H1 (cell line): ENCODE data around the gene OSBPL3. TPM values are rescaled to one million over a fixed set of nuclear protein-coding genes. Genes with fewer than 3 reads are reported as not detected.

ENCODE experiments used
- CTCF ChIA-PET: fragments of 300-600 bp; sonication (Branson Sonifier 250); formaldehyde crosslinking; loops from one replicate; lab custom pipeline; 2021; ENCODE audit not compliant: partially characterized antibody; lab: Charles Lee
- POLR2A ChIA-PET: fragments of 300-600 bp; sonication (Branson Sonifier 250); formaldehyde crosslinking; loops from one replicate; lab custom pipeline; 2021; ENCODE audit warnings: inconsistent platforms; ENCODE audit not compliant: partially characterized antibody; lab: Charles Lee
- DNase-seq, 2 experiments: peaks; one replicate each; pipeline versions ENCODE4 v3.0.0 to v3.0.0-alpha.2; 2010 to 2022; ENCODE audit warnings: low spot score in 2 of 2, low read depth in 1 of 2, mixed read lengths in 1 of 2
- FAIRE-seq: peaks from 2 replicates; lab custom pipeline; 2011; peaks lifted over from hg19 to GRCh38; lab: Jason Lieb, UNC
- H2AFZ ChIP-seq: 2 replicates; pipeline ENCODE4 v1.8.1; 2012; ENCODE audit warnings: low read length, inconsistent platforms
- H2AK5ac ChIP-seq: 2 replicates; pipeline ENCODE4 v1.6.1; 2013; ENCODE audit warnings: low read depth, low read length
- H2BK120ac ChIP-seq: replicated peaks from 2 replicates; pipeline ENCODE3; 2013; ENCODE audit warnings: low read depth, low read length, inconsistent platforms
- H2BK12ac ChIP-seq: 2 replicates; pipeline ENCODE4 v1.6.1; 2013; ENCODE audit warnings: low read depth, low read length
- H2BK15ac ChIP-seq: 2 replicates; pipeline ENCODE4 v1.6.1; 2013; ENCODE audit warnings: low read length
- H2BK20ac ChIP-seq: 2 replicates; pipeline ENCODE4 v1.6.1; 2013; ENCODE audit warnings: low read length
- H2BK5ac ChIP-seq: 2 replicates; pipeline ENCODE4 v1.6.1; 2013; ENCODE audit warnings: low read depth, low read length
- H3K14ac ChIP-seq: 2 replicates; pipeline ENCODE4 v1.6.1; 2013; ENCODE audit warnings: inconsistent platforms; ENCODE audit not compliant: insufficient read length
- H3K18ac ChIP-seq: 2 replicates; pipeline ENCODE4 v1.6.1; 2013; ENCODE audit warnings: low read length; ENCODE audit errors: extremely low read depth
- H3K23ac ChIP-seq: 2 replicates; pipeline ENCODE4 v1.6.1; 2013; ENCODE audit warnings: inconsistent platforms; ENCODE audit not compliant: insufficient read length
- H3K23me2 ChIP-seq: 2 replicates; pipeline ENCODE4 v1.6.1; 2013; ENCODE audit warnings: low read depth, low read length
- H3K27ac ChIP-seq: 2 replicates; pipeline ENCODE4 v1.6.1; 2011; ENCODE audit warnings: low read depth, low read length, inconsistent platforms
- H3K27me3 ChIP-seq, 4 experiments: replicated peaks in 1 of 4; 1 replicate in 1 of 4; 2 replicates in 3 of 4; pipeline versions ENCODE4 v1.6.1 to v1.8.1; 2011 to 2013; ENCODE audit warnings: low read length in 3 of 4, mild to moderate bottlenecking in 3 of 4, inconsistent platforms in 2 of 4, mixed read lengths in 2 of 4, moderate library complexity in 1 of 4; ENCODE audit not compliant: control insufficient read depth in 3 of 4, insufficient read depth in 3 of 4; ENCODE audit errors: extremely low read depth in 1 of 4
- H3K36me3 ChIP-seq, 4 experiments: 2 replicates each; pipeline versions ENCODE4 v1.6.1 to v1.8.1; 2011 to 2013; ENCODE audit warnings: mild to moderate bottlenecking in 4 of 4, low read length in 3 of 4, moderate library complexity in 2 of 4, control low read depth in 1 of 4, inconsistent platforms in 1 of 4; ENCODE audit not compliant: insufficient read depth in 4 of 4, control insufficient read depth in 2 of 4
- H3K4ac ChIP-seq: replicated peaks from 2 replicates; pipeline ENCODE3; 2013; ENCODE audit warnings: low read length, low read depth, mixed read lengths, inconsistent platforms; ENCODE audit not compliant: insufficient read length
- H3K4me1 ChIP-seq, 4 experiments: replicated peaks in 1 of 4; 1 replicate in 1 of 4; 2 replicates in 3 of 4; pipeline versions ENCODE4 v1.6.1 to v1.8.1; 2011 to 2013; ENCODE audit warnings: low read length in 3 of 4, inconsistent platforms in 2 of 4, mixed read lengths in 1 of 4; ENCODE audit not compliant: insufficient read depth in 4 of 4, control insufficient read depth in 3 of 4
- H3K4me2 ChIP-seq, 2 experiments: 2 replicates each; pipeline versions ENCODE4 v1.6.1 to v1.8.1; 2011 to 2013; ENCODE audit warnings: low read depth in 2 of 2, low read length in 2 of 2, control low read depth in 1 of 2, inconsistent platforms in 1 of 2, mild to moderate bottlenecking in 1 of 2; ENCODE audit not compliant: insufficient read depth in 1 of 2
- H3K4me3 ChIP-seq, 4 experiments: fragments of 200-600, 300-600 bp in 1 of 4; sonication (generic), shearing (Covaris generic), sonication (Bioruptor Twin) in 1 of 4; 2 replicates each; pipeline versions ENCODE4 v1.5.1 to v1.8.1; 2011 to 2016; ENCODE audit warnings: low read length in 4 of 4, low read depth in 3 of 4, control low read depth in 2 of 4, inconsistent platforms in 2 of 4, mild to moderate bottlenecking in 2 of 4, mixed read lengths in 1 of 4, moderate library complexity in 1 of 4; ENCODE audit not compliant: insufficient read depth in 2 of 4; ENCODE audit errors: extremely low read depth in 1 of 4
- H3K56ac ChIP-seq: replicated peaks from 2 replicates; pipeline ENCODE3; 2013; ENCODE audit warnings: low read depth, mild to moderate bottlenecking, mixed read lengths, low read length, inconsistent platforms; ENCODE audit not compliant: insufficient read length
- H3K79me1 ChIP-seq: 2 replicates; pipeline ENCODE4 v1.6.1; 2013; ENCODE audit warnings: low read depth, low read length, control low read depth
- H3K79me2 ChIP-seq, 2 experiments: 2 replicates each; pipeline versions ENCODE4 v1.6.1 to v1.8.1; 2012 to 2013; ENCODE audit warnings: low read length in 2 of 2, mild to moderate bottlenecking in 2 of 2, inconsistent platforms in 1 of 2; ENCODE audit not compliant: insufficient read depth in 2 of 2, control insufficient read depth in 1 of 2
- H3K9ac ChIP-seq, 4 experiments: replicated peaks in 1 of 4; 1 replicate in 1 of 4; 2 replicates in 3 of 4; pipeline versions ENCODE4 v1.6.1 to v1.8.1; 2011 to 2013; ENCODE audit warnings: low read depth in 3 of 4, low read length in 3 of 4, control low read depth in 2 of 4, mild to moderate bottlenecking in 2 of 4, moderate library complexity in 2 of 4, inconsistent platforms in 1 of 4; ENCODE audit errors: extremely low read depth in 1 of 4
- H3K9me3 ChIP-seq, 2 experiments: 2 replicates each; pipeline versions ENCODE4 v1.6.1 to v1.8.1; 2012 to 2013; ENCODE audit warnings: mild to moderate bottlenecking in 2 of 2, moderate library complexity in 2 of 2, control low read depth in 1 of 2, inconsistent platforms in 1 of 2, low read depth in 1 of 2, low read length in 1 of 2, mixed read lengths in 1 of 2; ENCODE audit not compliant: insufficient read depth in 2 of 2
- H4K20me1 ChIP-seq, 2 experiments: replicated peaks in 1 of 2; 2 replicates each; pipeline versions ENCODE3 to v1.8.1; 2011 to 2013; ENCODE audit warnings: inconsistent platforms in 2 of 2, low read length in 2 of 2, mild to moderate bottlenecking in 1 of 2; ENCODE audit not compliant: insufficient read depth in 2 of 2, control insufficient read depth in 1 of 2
- H4K5ac ChIP-seq: 2 replicates; pipeline ENCODE4 v1.6.1; 2013; ENCODE audit warnings: low read length, low read depth, mixed read lengths, inconsistent platforms; ENCODE audit not compliant: insufficient read length
- H4K8ac ChIP-seq: 2 replicates; pipeline ENCODE4 v1.8.0; 2013; ENCODE audit warnings: mild to moderate bottlenecking, moderate library complexity, low read length, inconsistent platforms; ENCODE audit not compliant: insufficient read depth; ENCODE audit errors: extremely low read depth
- H4K91ac ChIP-seq: replicated peaks from 2 replicates; pipeline ENCODE3; 2013; ENCODE audit warnings: low read length, mixed read lengths, inconsistent platforms; ENCODE audit not compliant: insufficient read length
- ASH2L ChIP-seq: fragments of 200-600, 300-600 bp; sonication (generic); IDR thresholded peaks from one replicate; pipeline ENCODE4 v1.7.1; 2017; ENCODE audit warnings: low read length
- BRCA1 ChIP-seq: IDR thresholded peaks from 2 replicates; pipeline ENCODE4 v1.6.1; 2012; ENCODE audit warnings: low read depth, low read length, improper control_type of control experiment
- CBX8 ChIP-seq: fragments of 300-800, 300-1000 bp; sonication (generic); IDR thresholded peaks from 2 replicates; pipeline ENCODE4 v1.7.1; 2016; ENCODE audit warnings: low read depth, low read length, borderline replicate concordance
- GTF2F1 ChIP-seq: IDR thresholded peaks from 2 replicates; pipeline ENCODE4 v1.6.1; 2012; ENCODE audit warnings: low read depth, low read length, improper control_type of control experiment, borderline replicate concordance
- KDM1A ChIP-seq: fragments of 200-600, 300-600 bp; sonication (generic); IDR thresholded peaks from 2 replicates; pipeline ENCODE4 v1.7.1; 2016; ENCODE audit warnings: mild to moderate bottlenecking, low read length, borderline replicate concordance
- KDM4A ChIP-seq: IDR thresholded peaks from one replicate; pipeline ENCODE4 v1.7.1; 2012; ENCODE audit warnings: low read depth, mild to moderate bottlenecking, moderate library complexity, low read length, inconsistent platforms; ENCODE audit not compliant: severe bottlenecking
- MAX ChIP-seq: IDR thresholded peaks from 2 replicates; pipeline ENCODE4 v1.6.1; 2012; ENCODE audit warnings: inconsistent platforms
- RAD21 ChIP-seq, 2 experiments: IDR thresholded peaks in 1 of 2; conservative IDR thresholded peaks in 1 of 2; 2 replicates each; pipeline ENCODE4 v1.6.1; 2011; ENCODE audit warnings: low read depth in 2 of 2, low read length in 2 of 2, improper control_type of control experiment in 1 of 2, inconsistent platforms in 1 of 2, mild to moderate bottlenecking in 1 of 2, moderate library complexity in 1 of 2
- SP2 ChIP-seq: IDR thresholded peaks from 2 replicates; pipeline ENCODE4 v1.6.1; 2012; ENCODE audit warnings: mild to moderate bottlenecking, low read length, inconsistent platforms
- SRF ChIP-seq: IDR thresholded peaks from 2 replicates; pipeline ENCODE4 v1.6.1; 2011; ENCODE audit warnings: mild to moderate bottlenecking, low read depth, low read length, moderate library complexity
- SUZ12 ChIP-seq: fragments of 200-600 bp; sonication (generic); IDR thresholded peaks from 2 replicates; pipeline ENCODE4 v1.6.1; 2012; ENCODE audit warnings: mild to moderate bottlenecking, inconsistent platforms, low read length, moderate library complexity, mixed read lengths
- TEAD4 ChIP-seq: IDR thresholded peaks from 2 replicates; pipeline ENCODE4 v1.6.1; 2012; ENCODE audit warnings: low read depth, low read length, inconsistent platforms, mixed read lengths
- ZNF274 ChIP-seq: IDR thresholded peaks from 2 replicates; pipeline ENCODE4 v1.7.0; 2012; ENCODE audit warnings: low read length, borderline replicate concordance; ENCODE audit errors: extremely low read depth
- WGBS, 2 experiments: shearing (Covaris generic) in 1 of 2; methylation state at CpG; one replicate each; pipeline versions ENCODE4 v1.1.6 to v1.1.7; 2013 to 2015; ENCODE audit warnings: low lambda C conversion rate in 2 of 2, mixed read lengths in 2 of 2, inconsistent platforms in 1 of 2, low coverage in 1 of 2, missing lambda C conversion rate in 1 of 2; ENCODE audit not compliant: insufficient replicate concordance in 2 of 2, insufficient coverage in 1 of 2, insufficient read length in 1 of 2; ENCODE audit errors: extremely low coverage in 1 of 2, missing lambda C conversion rate in 1 of 2; 5-methylcytosine and 5-hydroxymethylcytosine counted together
- polyA plus RNA-seq, 7 experiments: library from polyadenylated mRNA; depleted of rRNA in 3 of 7; stranded (reverse) in 5 of 7; unstranded in 2 of 7; fragments of >200 nt in 5 of 7; fragments of 200-250 nt in 2 of 7; gene quantifications; 1 replicate in 5 of 7; 2 replicates in 1 of 7; 4 replicates in 1 of 7; pipeline versions ENCODE4 v1.2.1 to v1.2.3, GENCODE V29; 2011 to 2013; ENCODE audit warnings: missing spikeins in 2 of 7, mixed read lengths in 2 of 7
- total RNA-seq: library from RNA; stranded (reverse); fragmentation: NEBNext Ultra II Directional; extraction: Animal tissue kit (Norgen Biotek cat#: 25700); gene quantifications from 2 replicates; pipeline ENCODE4 v1.2.1, GENCODE V29; 2021

Gene OSBPL3
- total and polyA plus RNA-seq, 2 of the 8 experiments (the other 6 are each of a cell fraction or from before 2014, with no cell fraction given), result 2.8 to 13.9 TPM

- FAIRE-seq (no peak), DNase-seq (no peak)
- Histone ChIP-seq H2AFZ (no peak overlapping the region), H2BK120ac (no peak overlapping the region), H3K23me2 (peaks cover 2% of the 10 kb centered on the region; the same call in 1 of the 2 replicates), H4K5ac (no peak overlapping the region), H4K91ac (no peak overlapping the region), H2BK15ac (no peak overlapping the region), H3K27me3 (peaks cover 3 to 13% (median 12%) of the 10 kb centered on the region in 4 experiments), H3K18ac (no peak overlapping the region), H4K8ac (no peak overlapping the region), H3K4me3 (no peak overlapping the region), H3K23ac (no peak overlapping the region), H2AK5ac (no peak overlapping the region), H3K4ac (no peak overlapping the region), H3K9me3 (no peaks in the 10 kb centered on the region), H3K36me3 (no peaks in the 10 kb centered on the region), H3K79me2 (no peaks in the 10 kb centered on the region), H2BK5ac (no peak overlapping the region), H3K9ac (no peak overlapping the region), H3K79me1 (no peaks in the 10 kb centered on the region), H4K20me1 (no peaks in the 10 kb centered on the region), H3K4me2 (no peak overlapping the region), H3K4me1 (peaks cover 0 to 6% (median 0%) of the 10 kb centered on the region in 4 experiments; a peak in 2 of 7 replicates), H3K56ac (no peak overlapping the region), H2BK12ac (no peak overlapping the region), H3K14ac (peak overlapping the region; percentile 69), H3K27ac (no peak overlapping the region), H2BK20ac (no peak overlapping the region)
- CTCF ChIA-PET, result interaction anchor here (1.1 to 1.4 kb wide), 4 partner anchors 11 to 327 kb away, joined by 3 read pairs; no protein-coding TSS in a partner anchor
- 87% methylated on average over 7 of the region's 7 CpGs; no CpG with 5 or more reads in 1 of the 2 experiments for WGBS, 2 experiments
- POLR2A ChIA-PET, result no interaction called here
- no peak for TF ChIP-seq ZNF274
- no peak for TF ChIP-seq KDM4A
- TF ChIP-seq GTF2F1, result no peak
- TF ChIP-seq KDM1A, result no peak
- TF ChIP-seq SP2, result no peak
- TF ChIP-seq CBX8, result no peak
- no peak for TF ChIP-seq BRCA1
- no peak for TF ChIP-seq MAX
- TF ChIP-seq RAD21 (IDR thresholded peaks at IDR 0.05 in 1 of 2, conservative IDR thresholded peaks at IDR 0.05 in 1 of 2; ENCODE audit: low read depth in 2 of 2, low read length in 2 of 2), result no peak
- no peak for TF ChIP-seq SRF
- no peak for TF ChIP-seq SUZ12
- TF ChIP-seq ASH2L, result no peak
- TF ChIP-seq TEAD4, result no peak
Measured at GRCh38 chr7:24762771-24763170, 217.2 kb downstream of the OSBPL3 start.
